Activated T-cell treated with anti-CD3 and anti-CD28 coated beads for 4 hours (primary cell): ENCODE results near the gene ACOT7.

Experiments used
- DNase-seq: peaks from one replicate; pipeline ENCODE4 v3.0.0-alpha.2; 2020

Gene ACOT7

DNA sequence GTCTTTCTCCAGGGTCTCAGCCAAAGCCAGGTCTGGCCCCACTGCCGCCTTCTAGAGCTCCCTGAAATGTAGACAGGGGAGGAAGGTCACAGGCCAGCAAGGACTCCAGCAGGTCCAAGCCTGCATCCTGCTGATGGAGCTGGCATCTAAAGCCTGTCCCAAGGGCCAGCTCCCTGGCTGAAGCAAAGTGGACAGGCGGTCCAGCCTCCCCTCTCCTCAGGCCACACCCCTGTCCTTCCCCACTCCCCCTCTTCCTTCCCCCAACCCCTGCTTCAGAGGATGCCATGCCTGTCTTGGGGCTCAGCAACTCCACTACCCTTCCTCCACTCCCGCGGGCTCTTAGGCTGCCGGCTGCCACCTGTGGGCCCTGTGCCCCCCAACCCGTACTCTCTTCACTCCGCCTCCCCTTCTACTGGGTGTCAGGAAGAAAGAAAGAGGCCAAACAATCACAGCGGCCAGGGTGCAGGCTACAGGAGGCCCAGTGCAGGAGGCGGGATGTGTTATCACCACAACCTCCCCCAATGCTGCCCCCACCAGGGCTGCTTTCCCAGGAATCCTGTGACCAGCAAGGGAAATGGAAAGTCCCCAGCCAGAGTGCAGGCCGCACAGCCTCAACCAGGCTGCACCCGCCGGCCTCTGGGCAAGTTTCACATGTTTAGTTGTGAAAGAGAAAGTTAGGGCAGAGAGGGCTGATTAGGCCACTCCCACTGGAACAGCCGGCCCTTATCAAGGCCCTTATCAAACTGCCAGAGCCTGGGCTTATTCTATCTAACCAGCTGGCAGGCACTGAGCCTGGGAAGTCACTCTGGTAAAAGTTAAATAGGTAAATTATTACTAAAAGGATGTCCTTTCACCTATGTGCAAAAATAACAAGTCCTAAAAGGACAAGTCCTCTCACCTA is 34.1 kb downstream of the ACOT7 start:
- DNase-seq, result peak; percentile 38

DNA sequence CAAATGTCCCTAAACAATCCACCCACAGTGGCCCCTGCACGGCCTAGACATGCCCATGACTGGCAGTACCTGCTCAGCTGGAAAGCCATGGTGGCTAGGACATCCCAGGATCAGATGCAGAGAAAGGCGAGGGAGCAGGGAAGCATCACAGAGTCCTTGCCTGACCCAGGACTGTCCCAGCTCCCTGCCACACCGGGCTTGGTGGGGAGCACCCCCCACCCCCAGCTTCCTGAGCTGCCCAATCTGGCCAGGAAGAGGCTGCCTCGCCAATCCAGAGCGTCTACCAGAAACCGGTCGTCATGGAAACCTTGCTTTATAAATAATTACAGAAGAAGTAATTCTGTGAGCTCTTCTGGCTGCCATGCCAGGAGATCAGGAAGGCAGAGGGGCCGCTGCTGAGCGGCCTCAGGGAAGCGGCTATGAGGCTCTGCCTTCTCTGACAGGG is 34.8 kb downstream of the ACOT7 start:
- DNase-seq, result no peak

DNA sequence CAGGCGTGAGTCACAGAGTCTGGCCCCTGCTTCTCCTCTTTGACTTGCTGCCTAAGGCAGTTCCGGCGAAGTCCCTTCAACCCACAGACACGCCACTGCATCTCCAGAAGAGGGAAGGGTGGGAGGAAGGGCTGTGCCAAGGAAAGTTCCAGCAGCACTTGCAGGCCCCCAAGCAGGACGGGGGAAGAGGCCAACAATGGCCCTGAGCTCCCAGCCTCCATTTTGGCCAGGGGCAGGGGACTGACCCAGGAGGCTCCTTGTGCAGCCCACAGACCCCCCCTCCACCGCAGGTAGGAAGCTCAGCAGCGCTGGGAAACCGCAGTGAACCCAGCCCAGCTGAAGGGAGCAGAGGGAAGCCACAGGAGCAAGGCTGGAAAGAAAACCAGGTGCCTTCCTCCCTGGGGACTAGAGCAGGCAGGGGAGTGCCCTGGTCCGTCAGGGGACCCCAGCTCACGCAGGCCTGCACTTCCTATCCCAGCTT is 35.4 kb downstream of the ACOT7 start:
- no peak for DNase-seq

DNA sequence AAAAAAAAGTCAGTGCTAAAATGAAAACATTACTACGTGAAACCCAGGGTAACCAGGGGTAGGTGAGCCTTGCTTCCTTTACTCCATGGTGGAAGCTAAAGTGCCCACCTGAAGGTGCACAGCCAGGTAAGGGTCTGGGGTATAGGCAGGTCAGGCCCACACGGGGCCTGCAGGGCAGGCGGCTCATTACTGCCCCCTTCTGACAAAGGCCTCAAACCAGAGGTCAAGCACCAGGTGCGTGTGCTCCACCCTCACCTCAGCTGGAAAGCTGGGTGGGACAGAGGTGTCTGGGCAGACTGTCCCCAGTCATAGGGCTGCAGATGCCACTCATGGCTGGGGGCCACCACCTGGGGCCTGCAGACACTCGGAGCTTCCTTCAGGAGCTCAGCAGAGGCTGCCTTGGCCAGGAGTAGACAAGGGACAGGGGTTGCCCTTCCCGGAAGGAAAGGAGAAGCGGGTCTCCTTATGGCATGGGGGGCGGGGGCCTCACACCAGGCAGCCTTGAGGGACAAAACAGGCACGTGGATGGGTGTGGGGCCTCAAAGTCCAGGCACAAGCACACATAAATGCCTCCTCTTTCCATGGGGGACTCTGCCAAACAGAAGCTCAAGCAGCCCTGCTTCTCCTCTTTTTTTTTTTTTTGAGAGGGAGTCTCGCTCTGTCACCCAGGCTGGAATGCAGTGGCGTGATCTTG is 36.2 kb downstream of the ACOT7 start:
- no peak for DNase-seq

DNA sequence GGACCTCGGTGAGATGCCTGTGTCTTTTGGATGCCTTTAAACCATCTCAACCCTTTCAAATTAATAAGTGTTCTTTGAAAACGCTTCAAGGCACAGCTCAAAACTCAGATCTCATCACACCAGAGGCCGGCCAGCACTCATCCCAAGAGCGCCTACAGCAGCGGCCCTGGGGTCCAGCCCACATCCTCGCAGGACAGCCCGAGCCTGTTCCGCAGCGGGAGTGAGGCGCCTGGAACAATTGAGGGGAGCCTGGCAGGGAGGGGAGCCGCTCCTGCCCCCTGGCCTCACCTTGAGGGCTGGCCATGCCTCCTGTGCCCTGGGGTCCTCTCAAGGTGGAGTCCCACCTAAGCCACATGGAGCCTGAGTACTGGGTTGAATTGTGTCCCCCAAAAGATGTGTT is 37.9 kb downstream of the ACOT7 start:
- no peak for DNase-seq

DNA sequence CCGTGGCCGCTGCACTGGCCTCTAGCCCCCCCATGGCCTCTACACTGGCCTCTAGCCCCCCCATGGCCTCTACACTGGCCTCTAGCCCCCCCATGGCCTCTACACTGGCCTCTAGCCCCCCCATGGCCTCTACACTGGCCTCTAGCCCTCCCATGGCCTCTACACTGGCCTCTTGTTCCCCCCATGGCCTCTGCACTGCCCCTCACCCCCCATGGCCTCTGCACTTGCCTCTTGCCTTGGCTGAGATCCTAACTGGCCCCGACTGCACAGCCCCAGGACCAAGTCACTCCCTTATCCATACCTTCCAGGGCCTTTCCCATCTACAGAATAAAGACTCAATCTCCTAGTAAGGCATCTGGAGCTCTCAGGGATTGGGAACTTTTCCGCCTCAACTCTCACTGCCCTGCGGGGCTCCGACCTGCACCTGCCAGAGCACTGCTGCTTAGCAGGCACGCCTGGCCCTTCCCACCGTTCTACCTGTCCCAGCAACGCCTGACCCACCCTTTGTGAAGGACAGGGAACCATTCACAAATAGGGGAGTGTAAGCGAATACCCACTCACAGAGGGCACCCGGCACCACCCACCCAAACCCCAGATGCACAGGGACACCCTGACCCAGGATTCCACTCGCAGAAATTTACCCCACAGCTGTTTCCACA is 38.8 kb downstream of the ACOT7 start:
- no peak for DNase-seq

DNA sequence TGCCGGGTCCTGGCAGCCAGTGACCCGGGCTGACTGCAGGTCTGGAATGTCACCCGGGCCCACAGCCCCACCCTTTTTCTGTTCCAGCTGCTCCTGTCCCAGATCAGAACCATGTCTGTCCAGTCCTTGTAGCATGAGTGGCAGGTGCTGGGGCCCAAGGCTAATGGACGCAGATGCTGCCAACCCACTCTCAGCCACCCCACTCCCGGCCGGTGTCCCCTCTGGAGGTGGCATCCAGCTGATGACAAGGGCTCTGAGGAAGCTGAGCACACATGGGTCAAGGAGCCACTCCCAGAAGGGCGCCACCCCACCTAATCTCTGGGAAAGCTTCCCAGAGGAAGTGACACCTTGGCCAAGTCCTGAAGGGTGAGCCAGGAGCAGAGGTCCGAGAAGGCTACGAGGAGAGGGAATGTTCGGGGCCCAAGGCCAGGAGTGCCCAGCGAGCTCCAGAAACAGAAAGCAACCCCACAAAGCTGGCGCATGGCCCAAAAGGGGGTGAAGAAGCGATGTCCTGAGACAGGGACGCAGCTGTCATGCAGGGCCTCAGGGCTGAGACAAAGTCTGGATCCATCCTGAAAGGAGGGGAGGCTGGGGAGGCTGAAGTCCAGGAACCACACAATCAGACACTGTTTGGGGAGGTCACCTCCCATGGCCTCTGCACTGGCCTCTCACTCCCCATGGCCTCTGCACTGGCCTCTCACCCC is 39.5 kb downstream of the ACOT7 start:
- no peak for DNase-seq

DNA sequence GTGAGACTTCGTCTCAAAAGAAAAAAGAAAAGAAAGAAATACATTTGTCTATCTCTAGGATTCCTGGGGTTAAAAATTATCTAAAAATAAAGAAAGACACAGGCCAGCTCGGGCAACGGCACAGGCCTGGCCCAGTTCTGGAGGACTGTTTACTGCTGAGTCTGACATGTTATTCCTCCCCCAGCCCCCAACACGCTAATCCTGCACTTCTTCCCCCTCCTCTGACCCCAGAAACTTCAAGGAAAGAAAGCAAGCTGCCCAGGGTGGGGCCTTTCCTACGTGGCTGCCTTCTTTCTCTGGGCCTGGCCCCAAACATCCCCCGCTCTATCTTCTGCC is 40.0 kb downstream of the ACOT7 start:
- DNase-seq, result no peak

DNA sequence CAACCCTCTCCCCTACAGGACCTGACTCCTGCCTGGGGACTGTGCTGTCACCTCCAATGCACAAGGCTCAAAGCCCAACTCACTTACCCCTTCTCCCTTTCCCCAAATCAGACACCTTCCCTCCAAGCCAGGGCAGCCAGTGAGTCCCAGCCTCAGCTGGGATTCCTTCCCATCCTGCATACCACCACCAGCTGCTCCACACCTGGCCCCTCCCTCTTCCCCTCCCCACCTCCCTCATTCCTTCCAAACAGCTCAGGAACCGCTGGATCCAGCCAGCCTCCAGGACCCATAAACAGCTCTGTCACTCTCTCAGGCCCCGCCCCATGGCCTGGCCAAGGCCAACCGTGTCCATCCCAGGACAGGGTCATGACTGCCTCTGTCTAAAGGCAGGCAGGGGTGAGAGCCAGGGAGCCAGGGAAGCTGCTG is 41.4 kb downstream of the ACOT7 start:
- no peak for DNase-seq

DNA sequence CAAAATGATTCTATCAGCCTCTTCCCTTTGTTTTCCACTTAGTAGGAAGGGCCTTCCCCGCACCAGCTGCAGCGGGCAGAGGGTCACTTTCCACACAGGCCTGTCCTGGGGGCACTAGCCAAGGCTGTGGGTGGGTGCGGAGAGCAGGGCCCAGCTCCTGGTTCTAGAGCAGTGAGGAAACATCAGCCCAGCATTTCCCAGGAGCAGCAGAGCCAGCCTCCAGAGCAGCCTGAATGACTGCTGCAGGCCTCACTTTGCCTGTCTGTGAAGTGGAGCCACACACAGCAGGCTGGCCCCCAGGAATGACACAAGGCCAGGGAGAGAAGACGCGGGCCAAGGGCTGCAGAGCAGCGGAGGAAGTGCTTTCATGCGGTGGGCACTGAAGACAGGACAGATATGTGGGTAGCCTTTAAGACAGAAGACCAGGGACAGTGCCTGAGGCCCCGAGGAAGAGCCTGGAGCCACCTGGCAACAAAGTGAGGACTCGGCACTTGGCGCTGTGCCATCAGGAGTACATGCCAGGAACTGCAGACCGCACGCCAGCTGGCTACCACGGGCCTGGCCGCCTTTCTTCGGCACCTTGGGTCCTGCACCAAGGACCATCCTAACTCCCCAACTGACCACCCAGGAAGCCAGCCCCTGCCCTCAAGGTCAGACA is 42.0 kb downstream of the ACOT7 start:
- no peak for DNase-seq

DNA sequence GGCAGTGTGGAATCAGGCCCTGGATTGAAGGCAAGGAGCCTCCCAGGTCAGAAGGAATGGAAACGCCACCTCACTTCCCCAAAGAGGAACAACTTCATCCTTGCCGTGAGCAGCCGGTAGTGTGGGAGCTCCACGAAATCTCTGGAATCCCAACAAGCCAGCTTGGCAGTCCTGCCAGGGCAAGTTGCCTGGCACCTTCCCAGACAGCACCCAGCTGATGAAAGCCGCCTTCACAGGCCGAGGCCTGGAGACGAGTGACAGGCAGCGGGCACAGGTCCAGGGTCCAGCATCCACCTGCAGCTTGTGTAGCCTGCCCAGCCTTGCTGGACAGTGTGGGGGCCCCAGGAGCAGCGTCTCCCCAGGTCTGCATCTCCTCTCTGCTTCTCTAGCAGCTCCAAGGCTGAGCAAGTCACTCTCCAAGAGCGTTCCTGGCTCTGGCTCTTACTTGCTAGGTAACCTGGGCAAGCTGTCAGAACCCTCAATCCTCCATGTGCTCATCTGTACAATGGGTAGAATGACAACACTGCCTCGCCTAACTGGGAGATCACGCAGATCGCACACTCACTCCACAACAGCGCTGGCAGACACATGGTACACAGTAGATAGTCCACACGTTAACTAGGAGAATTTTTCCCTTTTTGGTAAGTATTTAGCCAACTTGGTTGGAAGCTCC is 43.0 kb downstream of the ACOT7 start:
- DNase-seq, result no peak

DNA sequence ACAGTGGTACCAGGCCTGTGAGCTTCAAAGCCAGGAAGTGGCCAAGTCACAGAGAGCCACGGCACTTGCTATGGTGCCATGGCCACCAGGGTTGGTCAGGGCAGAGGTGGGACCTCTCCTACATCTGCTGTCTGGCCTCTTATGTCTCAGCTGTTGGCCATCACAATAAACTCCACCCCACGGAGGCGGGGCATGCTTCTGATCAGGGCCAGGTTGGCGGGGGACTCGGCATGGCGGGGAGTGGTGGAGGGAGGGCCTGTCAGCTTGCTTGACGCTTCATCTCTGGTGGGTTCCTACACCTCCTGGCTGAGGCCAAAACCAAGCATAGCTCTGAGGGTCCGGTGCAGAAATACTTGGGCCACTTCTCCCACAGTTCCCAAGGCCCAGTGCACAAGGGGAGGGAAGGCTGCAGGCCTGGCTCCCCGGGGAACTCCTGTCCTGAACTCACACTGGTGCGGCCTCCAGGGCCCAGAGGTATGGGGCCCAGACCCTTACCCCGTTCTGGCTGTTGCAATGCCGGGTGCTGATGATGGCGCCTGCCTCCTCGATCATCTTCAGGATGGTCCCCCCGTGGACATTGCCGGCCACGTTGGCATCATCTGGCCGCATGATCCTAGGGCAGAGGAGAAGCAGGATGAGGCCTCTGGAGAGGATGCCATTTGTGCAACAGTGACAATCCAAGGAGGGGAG is 44.2 kb downstream of the ACOT7 start:
- no peak for DNase-seq

DNA sequence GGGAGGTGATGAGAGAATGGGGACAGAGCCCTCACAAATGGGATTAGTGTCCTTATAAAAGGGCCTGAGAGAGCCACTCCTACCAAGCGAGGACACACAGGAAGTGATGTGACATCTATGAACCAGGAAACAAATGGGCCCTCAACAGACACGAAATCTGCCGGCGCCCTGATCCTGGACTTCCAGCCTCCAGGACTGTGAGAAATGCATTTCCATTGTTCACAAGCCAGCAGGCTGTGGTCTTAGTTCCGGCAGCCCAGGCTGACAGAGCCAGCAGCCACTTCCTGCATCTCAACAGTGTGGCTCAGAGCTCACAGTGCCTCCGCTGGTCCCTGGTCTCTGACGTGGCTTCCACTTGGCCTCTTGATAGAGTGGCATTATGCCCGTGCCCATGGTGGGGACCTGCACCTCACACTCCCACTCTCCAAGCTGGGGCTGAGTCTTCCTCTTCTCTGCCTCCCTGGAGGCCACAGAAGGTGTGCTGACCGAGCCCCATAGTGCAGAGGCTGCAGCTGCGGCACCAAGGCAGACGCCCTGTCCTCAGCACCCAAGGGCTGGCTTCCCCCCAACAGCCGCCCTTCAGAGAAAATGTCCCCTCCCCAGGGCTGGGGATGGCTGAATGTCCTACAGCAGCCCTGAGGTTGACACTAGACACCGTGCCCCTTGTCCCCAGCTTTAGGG is 44.9 kb downstream of the ACOT7 start:
- peak; percentile 32 for DNase-seq

DNA sequence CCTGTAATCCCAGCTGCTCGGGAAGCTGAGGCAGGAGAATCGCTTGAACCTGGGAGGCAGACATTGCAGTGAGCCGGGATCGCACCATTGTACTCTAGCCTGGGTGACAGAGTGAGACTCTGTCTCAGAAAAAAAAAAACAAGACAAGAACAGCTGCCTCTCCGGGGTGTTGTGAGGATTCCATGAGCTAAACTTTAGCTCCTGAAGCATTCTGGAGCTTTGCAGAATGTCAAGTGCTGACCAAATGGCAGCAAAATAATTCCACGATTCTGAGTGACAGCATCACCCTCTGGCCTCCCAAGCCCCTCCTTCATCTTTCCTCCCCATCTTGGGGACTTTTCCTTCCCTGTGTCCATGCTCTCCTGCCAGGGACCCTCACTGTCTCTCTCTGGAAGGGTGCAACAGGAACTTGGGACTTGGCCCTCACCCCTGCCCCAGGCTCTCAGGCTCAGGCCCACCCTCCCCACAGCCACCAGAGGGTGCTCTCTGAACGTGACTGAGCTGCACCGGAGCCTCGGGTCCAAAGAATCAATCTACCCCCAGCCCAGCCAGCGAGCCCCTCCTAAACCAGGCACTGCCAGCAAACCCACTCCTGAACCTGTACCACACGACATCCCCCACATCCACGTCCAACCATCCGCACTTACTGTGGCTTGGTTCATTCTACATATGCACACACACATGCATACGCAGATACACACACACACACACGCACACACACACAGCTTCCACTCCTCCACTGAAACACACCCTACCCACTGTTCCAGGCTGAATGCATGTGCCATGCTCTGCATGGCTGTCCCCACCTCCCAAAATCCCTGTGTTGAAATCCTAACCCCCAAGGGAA is 45.7 kb downstream of the ACOT7 start:
- DNase-seq, result peak; percentile 60

DNA sequence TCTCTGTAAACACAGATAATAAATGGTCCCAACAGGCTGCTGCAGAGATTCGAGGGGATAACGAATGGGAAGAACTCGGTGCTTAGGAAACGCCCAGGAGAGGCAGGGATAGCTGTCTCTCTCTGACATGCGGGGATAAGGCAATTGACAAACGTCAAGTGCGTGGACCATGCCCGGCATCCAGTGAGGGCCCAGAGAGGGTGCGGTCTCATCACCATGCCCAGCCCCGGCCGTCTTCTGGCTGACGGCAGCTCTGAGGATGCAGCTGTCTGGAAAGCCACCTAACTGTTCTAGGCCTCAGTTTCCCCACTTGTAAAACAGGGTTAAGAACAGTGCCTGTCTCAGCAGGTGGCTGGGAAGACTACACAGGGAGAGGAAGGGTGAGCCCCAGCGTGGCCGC is 48.1 kb downstream of the ACOT7 start:
- DNase-seq, result no peak

DNA sequence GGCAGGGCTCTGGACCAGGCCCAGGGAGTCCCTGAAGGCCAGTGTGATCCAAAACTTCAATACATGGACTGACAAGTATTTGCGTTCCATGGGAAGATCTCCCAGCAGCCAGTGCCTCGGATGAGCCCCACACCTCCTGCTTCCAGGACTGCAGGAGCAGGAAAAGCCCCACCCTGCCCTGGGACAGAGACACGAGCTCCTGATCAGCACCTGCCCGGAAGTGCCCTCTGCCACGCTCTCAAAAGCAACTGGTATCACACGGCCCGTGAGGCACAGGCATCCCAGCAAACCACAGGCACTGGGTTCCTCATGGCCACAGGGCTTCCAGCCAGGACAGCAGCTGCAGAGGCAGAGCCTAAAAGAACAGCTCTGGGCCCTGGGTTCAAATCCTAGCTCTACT is 48.6 kb downstream of the ACOT7 start:
- DNase-seq, result no peak

DNA sequence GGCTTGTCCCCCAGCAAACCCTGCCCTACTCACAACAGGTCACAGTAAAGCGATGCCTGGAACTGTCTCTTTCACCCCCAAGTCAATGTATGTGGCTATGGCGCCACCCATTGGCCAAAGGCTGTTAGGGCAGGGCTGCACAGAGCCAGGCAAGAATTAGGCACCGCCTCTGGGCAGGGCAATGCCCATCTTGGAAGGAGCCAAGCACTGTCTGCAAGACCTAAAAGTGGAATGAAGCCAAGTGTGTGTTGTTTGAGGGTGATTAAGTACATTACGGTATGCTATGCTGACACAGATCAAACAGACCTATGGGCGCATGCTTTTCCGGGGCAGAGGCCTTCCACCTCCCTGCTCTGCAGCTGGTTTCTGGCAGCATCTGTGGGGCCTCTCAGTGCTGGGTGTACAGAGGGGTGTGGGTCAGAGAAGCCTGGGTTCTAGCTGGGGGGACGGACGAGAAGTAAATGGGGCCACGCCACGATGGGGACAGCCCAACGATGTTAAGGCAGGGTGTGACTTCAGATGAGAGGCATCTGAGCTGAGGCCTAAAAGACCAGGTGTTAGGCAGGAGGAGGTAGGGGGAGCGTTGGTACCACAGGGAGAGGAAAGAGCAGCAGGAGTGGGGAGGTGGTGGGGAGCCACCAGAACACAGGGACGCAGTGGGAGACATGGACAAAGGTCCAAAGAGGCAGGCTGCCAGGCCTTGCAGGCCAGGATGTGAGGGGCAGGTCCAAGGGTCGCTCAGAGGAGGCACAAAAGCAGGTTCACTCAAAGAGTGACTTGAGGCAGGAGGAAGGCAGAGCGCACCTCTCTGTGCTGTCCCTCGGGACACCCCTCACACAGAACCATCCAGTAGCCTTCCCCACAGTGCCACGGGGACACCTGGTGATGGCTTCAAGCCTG is 49.8 kb downstream of the ACOT7 start:
- peak; percentile 46 for DNase-seq

DNA sequence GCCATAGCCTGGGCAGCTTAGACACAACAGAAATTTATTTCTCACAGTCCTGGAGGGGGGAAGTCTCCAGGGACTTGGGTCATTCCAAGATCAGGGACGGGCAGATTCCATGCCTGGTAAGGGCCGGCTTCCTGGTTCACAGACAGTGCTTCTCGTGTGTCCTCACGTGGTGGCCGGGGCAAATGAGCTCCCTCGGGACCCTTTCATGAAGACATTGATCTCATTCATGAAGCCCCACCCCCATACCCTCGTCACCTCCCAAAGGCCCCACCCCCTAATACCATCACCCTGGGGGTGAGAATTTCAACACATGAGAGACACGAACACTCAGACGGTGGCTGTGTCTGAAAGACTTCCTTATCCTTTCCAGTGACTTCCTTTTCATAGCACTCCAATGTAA is 51.5 kb downstream of the ACOT7 start:
- DNase-seq, result no peak

DNA sequence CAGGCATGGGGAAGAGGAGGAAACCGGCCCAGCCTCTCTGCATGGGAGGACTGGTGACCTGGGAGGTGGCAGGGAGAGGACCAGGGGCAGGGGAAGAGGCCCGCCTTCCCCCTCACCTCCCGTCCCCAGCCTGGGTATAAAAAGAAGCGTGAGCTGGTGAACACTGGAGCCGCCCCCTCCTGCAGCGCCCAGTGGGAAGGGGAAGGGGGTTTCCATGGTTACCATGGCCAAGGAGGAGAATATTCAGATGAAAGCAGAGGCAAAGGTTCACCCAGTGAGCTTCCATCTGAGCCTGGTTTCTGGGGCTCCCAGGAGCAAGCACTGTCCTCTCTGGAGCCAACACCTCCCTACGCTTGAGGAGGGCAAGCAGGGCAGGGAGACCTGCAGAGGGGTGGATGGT is 54.9 kb downstream of the ACOT7 start:
- no peak for DNase-seq
